Panc1 (cell line): Measurements from ENCODE around the gene SLC10A3. TPM values are rescaled to one million over a fixed set of nuclear protein-coding genes. Genes with fewer than 3 reads are reported as not detected.

Experiments used
- ATAC-seq: fragments of 200-7000 bp; cut with Tn5 transposase; 2 replicates; pipeline ENCODE4 v1.9.1; 2020; ENCODE audit warnings: mild to moderate bottlenecking, moderate library complexity
- BruUV-seq: library from RNA; stranded (reverse); fragments of 400-500 nt; replicated peaks from 2 replicates; lab custom pipeline; 2021; lab: Mats Ljungman, UMichigan
- CTCF ChIA-PET: fragments of 300-600 bp; sonication (Branson Sonifier 250); formaldehyde crosslinking; loops from one replicate; lab custom pipeline; 2022; ENCODE audit warnings: antibody characterized with exemption; lab: Charles Lee
- POLR2A ChIA-PET: fragments of 300-600 bp; sonication (Branson Sonifier 250); formaldehyde crosslinking; loops from one replicate; lab custom pipeline; 2022; ENCODE audit warnings: antibody characterized with exemption; lab: Charles Lee
- DNase-seq: peaks from one replicate; pipeline ENCODE4 v3.0.0-alpha.2; 2010; ENCODE audit warnings: low read depth, low spot score
- H3K27ac ChIP-seq: 2 replicates; pipeline ENCODE4 v1.5.1; 2011; ENCODE audit warnings: mild to moderate bottlenecking, low read length, inconsistent platforms
- H3K27me3 ChIP-seq: fragments of 200-500 bp; sonication (Bioruptor generic); 2 replicates; pipeline ENCODE4 v1.6.0; 2014; ENCODE audit warnings: low read length, inconsistent platforms; ENCODE audit not compliant: control insufficient read depth, insufficient read depth
- H3K36me3 ChIP-seq: fragments of 200-500 bp; sonication (Bioruptor generic); 2 replicates; pipeline ENCODE4 v1.5.1; 2014; ENCODE audit warnings: inconsistent platforms, mild to moderate bottlenecking, low read length, moderate library complexity; ENCODE audit not compliant: control insufficient read depth, insufficient read depth
- H3K4me1 ChIP-seq: 2 replicates; pipeline ENCODE4 v1.5.1; 2011; ENCODE audit warnings: inconsistent platforms, mild to moderate bottlenecking, low read length, moderate library complexity; ENCODE audit not compliant: control insufficient read depth, insufficient read depth
- H3K4me3 ChIP-seq, 2 experiments: 2 replicates each; pipeline ENCODE4 v1.5.1; 2011 to 2012; ENCODE audit warnings: low read depth in 2 of 2, low read length in 2 of 2, mild to moderate bottlenecking in 2 of 2, inconsistent platforms in 1 of 2, moderate library complexity in 1 of 2
- H3K9me3 ChIP-seq: fragments of 200-500 bp; sonication (Bioruptor generic); 2 replicates; pipeline ENCODE4 v1.5.1; 2014; ENCODE audit warnings: low read depth, mild to moderate bottlenecking, inconsistent platforms, low read length, moderate library complexity; ENCODE audit not compliant: control insufficient read depth, insufficient read depth
- CTCF ChIP-seq: fragments of 450-650 bp; IDR thresholded peaks from 2 replicates; pipeline ENCODE4 v1.5.1; 2017; ENCODE audit warnings: mild to moderate bottlenecking
- POLR2AphosphoS5 ChIP-seq: IDR thresholded peaks from 2 replicates; pipeline ENCODE4 v1.6.1; 2012; ENCODE audit warnings: mild to moderate bottlenecking, low read depth, low read length, moderate library complexity
- REST ChIP-seq, 2 experiments: IDR thresholded peaks; 2 replicates each; pipeline ENCODE4 v1.6.1; 2011 to 2012; ENCODE audit warnings: low read depth in 2 of 2, control low read depth in 1 of 2, low read length in 1 of 2, mild to moderate bottlenecking in 1 of 2, moderate library complexity in 1 of 2; ENCODE audit not compliant: insufficient read depth in 1 of 2
- SIN3A ChIP-seq: IDR thresholded peaks from 2 replicates; pipeline ENCODE4 v1.6.1; 2012; ENCODE audit warnings: low read depth, mild to moderate bottlenecking, low read length, moderate library complexity, borderline replicate concordance; ENCODE audit not compliant: insufficient read depth
- TCF7L2 ChIP-seq: IDR thresholded peaks from 2 replicates; pipeline ENCODE4 v1.6.1; 2011; ENCODE audit warnings: mild to moderate bottlenecking, low read depth, low read length, inconsistent platforms
- in situ Hi-C: cut with HindIII; loops from 2 replicates; pipeline ENCODE4 v1.10.0; 2016; ENCODE audit warnings: low sequenced_read_pairs, low pct_unique_long_range_greater_than_20kb
- intact Hi-C: fragments of 100-400 bp; cut with micrococcal nuclease; formaldehyde crosslinking; loops from one replicate; pipeline ENCODE4 v1.10.0; 2022; ENCODE audit not compliant: unreplicated experiment
- total RNA-seq: library from RNA; stranded (reverse); gene quantifications from one replicate; pipeline ENCODE4 v1.2.1, GENCODE V29; 2021; ENCODE audit not compliant: unreplicated experiment

Gene SLC10A3
- total RNA-seq, 1 experiment from 2014 or later = 64.1 TPM

- H3K27ac ChIP-seq = no peak overlapping the region
- ATAC-seq (no peak), DNase-seq (no peak)
- peaks cover 12% of the 10 kb centered on the region for H3K4me1 ChIP-seq
- ChIA-PET CTCF (no interaction called here), POLR2A (interaction anchor here (0.6 kb wide), 1 partner anchor 26 kb away, joined by 7 read pairs; no protein-coding TSS in a partner anchor)
- no peaks in the 10 kb centered on the region for H3K27me3 ChIP-seq
- in situ Hi-C loops (no loop called here), intact Hi-C loops (no loop called here)
- H3K4me3 ChIP-seq = no peak overlapping the region
- no TSS peak for BruUV-seq
- H3K9me3 ChIP-seq = no peaks in the 10 kb centered on the region
- H3K36me3 ChIP-seq = peaks cover 2% of the 10 kb centered on the region; the same call in 1 of the 2 replicates
- TF ChIP-seq SIN3A = no peak
- TF ChIP-seq TCF7L2 = no peak
- no peak for TF ChIP-seq REST (IDR thresholded peaks at IDR 0.05; ENCODE audit: insufficient read depth in 1 of 2, low read depth in 2 of 2, low read length in 1 of 2)
- TF ChIP-seq POLR2AphosphoS5 = no peak
- no peak for TF ChIP-seq CTCF
Measured at GRCh38 chrX:154448484-154448883, 41.9 kb downstream of the SLC10A3 start.

GRCh38 chrX:154446430-154446829, 44.0 kb downstream of the SLC10A3 start:
- Histone ChIP-seq H3K4me1 (peaks cover 26% of the 10 kb centered on the region), H3K36me3 (peaks cover 2% of the 10 kb centered on the region; the same call in 1 of the 2 replicates), H3K4me3 (no peak overlapping the region), H3K9me3 (no peaks in the 10 kb centered on the region), H3K27me3 (no peaks in the 10 kb centered on the region), H3K27ac (no peak overlapping the region)
- DNase-seq (no peak), ATAC-seq (no peak)
- intact Hi-C loops = no loop called here
- in situ Hi-C loops = no loop called here
- CTCF ChIA-PET = no interaction called here
- no TSS peak for BruUV-seq
- TF ChIP-seq TCF7L2 (no peak), REST (IDR thresholded peaks at IDR 0.05; ENCODE audit: insufficient read depth in 1 of 2, low read depth in 2 of 2, low read length in 1 of 2) (no peak), POLR2AphosphoS5 (no peak), SIN3A (no peak), CTCF (no peak)
- POLR2A ChIA-PET = interaction anchor here (0.5 kb wide), 1 partner anchor 91 kb away, joined by 3 read pairs; no protein-coding TSS in a partner anchor
